Measurements from ENCODE around the gene KLK14.

DNA sequence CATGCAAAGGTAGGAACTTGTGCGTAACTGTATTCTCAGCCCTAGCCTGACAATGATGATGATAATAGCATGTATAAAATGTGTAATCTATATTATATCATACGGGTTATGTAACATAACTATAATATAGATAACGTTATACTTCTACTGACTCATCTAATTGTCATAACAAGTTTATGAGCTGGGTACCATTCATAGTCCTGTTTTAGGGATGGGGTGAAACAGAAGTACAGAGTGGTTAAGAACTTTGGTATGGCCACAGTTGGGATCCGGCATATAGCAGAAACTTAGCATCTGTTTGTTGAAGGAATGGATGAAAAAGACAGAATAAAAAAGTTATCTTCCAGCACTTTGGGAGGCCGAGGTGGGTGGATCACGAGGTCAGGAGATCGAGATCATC lies 20.3 kb upstream of the KLK14 start:
- TF ChIP-seq EZH2 (IDR thresholded peaks at IDR 0.05; ENCODE audit: insufficient read depth, poor library complexity, severe bottlenecking): no peak
- TF ChIP-seq EZH2phosphoT487 (IDR thresholded peaks at IDR 0.05; ENCODE audit: insufficient read depth, low read depth): no peak
